GM19193 (cell line): ENCODE measurements around the gene LRIT1.

ENCODE experiments used
- POLR2A ChIP-seq: IDR thresholded peaks from 4 replicates; pipeline ENCODE4 v1.6.1; 2011; ENCODE audit not compliant: insufficient read depth, insufficient read length; ENCODE audit errors: extremely low read depth

LRIT1 gene

GRCh38 chr10:84193846-84194423 is 47.4 kb downstream of the LRIT1 start:
- no peak for TF ChIP-seq POLR2A

GRCh38 chr10:84193327-84193726 is 48.0 kb downstream of the LRIT1 start:
- no peak for TF ChIP-seq POLR2A

- TF ChIP-seq POLR2A = no peak
Observed at GRCh38 chr10:84191106-84191505, 50.2 kb downstream of the LRIT1 start.

DNA sequence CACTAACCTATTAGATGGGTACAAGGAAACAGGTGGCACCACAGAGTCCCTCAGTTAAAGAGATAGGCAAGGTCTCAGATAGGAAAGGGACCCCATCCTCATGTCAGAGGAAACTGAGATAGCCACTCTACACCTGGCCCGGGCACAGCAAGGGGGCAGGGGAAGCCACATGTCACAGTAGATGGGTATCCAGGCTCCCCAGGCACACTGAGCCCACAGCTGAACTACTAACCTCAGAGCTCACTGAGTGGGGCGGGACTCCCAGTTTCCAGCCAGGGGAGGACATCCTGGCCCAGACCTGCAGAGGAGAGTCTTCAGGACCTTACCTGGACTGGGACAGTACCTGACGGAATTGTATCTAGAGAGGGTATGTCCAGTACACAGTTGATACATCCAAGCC is 50.7 kb downstream of the LRIT1 start:
- TF ChIP-seq POLR2A = no peak

- no peak for TF ChIP-seq POLR2A
Observed at GRCh38 chr10:84188815-84189214, 52.5 kb downstream of the LRIT1 start.

GRCh38 chr10:84185526-84186175 is 55.7 kb downstream of the LRIT1 start:
- TF ChIP-seq POLR2A = no peak

GRCh38 chr10:84184517-84184916 is 56.8 kb downstream of the LRIT1 start:
- TF ChIP-seq POLR2A = no peak

GRCh38 chr10:84181631-84182030 is 59.7 kb downstream of the LRIT1 start:
- no peak for TF ChIP-seq POLR2A
